Loucy (cell line): ENCODE data around the gene NPDC1.

Source experiments
- EZH2phosphoT487 ChIP-seq: fragments of 200-600 bp; IDR thresholded peaks from 2 replicates; pipeline ENCODE4 v1.6.1; 2018; ENCODE audit warnings: antibody characterized with exemption, mild to moderate bottlenecking, moderate library complexity, borderline replicate concordance
- TF ChIP-seq, protein P1 (sequence below): fragments of 200-600 bp; sonication (generic); conservative IDR thresholded peaks from 2 replicates; pipeline ENCODE4 v1.5.1; 2014; ENCODE audit warnings: mild to moderate bottlenecking, antibody characterized with exemption, low read length

DNA sequence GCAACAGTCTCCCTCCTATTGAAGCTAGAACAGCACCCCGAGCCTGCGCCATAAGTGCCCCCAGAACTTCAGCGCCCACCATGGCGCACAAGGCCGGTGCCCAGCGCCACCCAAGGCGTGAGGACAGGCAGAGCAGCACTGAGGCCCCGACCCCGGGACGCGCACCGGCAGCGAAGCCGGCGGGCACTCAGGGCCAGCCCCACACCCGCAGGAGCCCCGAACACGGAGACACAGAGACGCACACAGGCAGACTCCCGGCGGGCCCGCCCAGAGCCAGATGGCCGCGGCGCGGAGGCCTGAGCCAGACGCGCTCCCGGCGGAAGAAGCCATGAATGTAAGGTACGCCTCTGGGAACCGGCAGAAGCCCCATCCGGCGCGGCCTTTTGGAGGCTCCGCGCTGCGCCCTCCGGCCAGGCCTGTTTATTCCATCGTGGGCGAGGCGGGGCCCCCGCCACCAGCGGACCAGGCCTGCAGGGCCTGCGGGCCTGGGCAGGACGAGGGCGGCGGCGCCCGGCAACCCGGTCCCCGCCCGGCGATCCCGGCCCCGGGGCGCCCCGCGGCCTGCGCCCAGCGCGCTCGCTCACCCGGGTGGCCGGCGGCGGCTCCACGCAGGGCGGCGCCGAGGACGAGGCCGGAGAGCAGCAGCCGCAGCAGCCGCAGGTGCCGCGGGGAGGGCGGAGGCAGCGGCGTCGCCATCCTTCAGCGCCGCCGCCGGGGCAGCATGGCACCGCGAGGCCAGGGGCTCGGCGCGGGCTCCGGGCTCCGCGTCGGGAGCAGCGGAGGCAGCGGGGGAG is 486 bp downstream of the NPDC1 start:
- TF ChIP-seq, protein P1, sequence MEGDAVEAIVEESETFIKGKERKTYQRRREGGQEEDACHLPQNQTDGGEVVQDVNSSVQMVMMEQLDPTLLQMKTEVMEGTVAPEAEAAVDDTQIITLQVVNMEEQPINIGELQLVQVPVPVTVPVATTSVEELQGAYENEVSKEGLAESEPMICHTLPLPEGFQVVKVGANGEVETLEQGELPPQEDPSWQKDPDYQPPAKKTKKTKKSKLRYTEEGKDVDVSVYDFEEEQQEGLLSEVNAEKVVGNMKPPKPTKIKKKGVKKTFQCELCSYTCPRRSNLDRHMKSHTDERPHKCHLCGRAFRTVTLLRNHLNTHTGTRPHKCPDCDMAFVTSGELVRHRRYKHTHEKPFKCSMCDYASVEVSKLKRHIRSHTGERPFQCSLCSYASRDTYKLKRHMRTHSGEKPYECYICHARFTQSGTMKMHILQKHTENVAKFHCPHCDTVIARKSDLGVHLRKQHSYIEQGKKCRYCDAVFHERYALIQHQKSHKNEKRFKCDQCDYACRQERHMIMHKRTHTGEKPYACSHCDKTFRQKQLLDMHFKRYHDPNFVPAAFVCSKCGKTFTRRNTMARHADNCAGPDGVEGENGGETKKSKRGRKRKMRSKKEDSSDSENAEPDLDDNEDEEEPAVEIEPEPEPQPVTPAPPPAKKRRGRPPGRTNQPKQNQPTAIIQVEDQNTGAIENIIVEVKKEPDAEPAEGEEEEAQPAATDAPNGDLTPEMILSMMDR = no peak
- TF ChIP-seq EZH2phosphoT487 = no peak
